ENCODE results near the gene KIF26B.

Gene KIF26B

GRCh38 chr1:245172026-245172425, 17.2 kb downstream of the KIF26B start:
- Histone ChIP-seq H4K20me1 (ENCODE audit: insufficient read depth, low read length) (no peaks in the 10 kb centered on the region), H3K36me3 (ENCODE audit: insufficient read depth, low read length) (no peaks in the 10 kb centered on the region), H3K9ac (ENCODE audit: low read depth, low read length) (no peak overlapping the region), H3K79me2 (ENCODE audit: insufficient read depth, low read length) (no peaks in the 10 kb centered on the region), H3K4me1 (ENCODE audit: insufficient read depth, low read length) (0 out of 2 replicates have a peak, but pooled peaks cover 7% of the 10 kb centered on the region), H3K27ac (ENCODE audit: low read length) (no peak overlapping the region), H3K9me3 (ENCODE audit: insufficient read depth, low read length, severe bottlenecking) (no peaks in the 10 kb centered on the region), H2AFZ (ENCODE audit: low read depth, low read length) (no peak overlapping the region), H3K4me3 (ENCODE audit: low read depth in 1 of 2, low read length in 2 of 2) (no peak overlapping the region), H3K4me2 (ENCODE audit: insufficient read depth, low read length) (no peak overlapping the region), H3K27me3 (ENCODE audit: insufficient read depth, low read length, poor library complexity) (peaks cover 3% of the 10 kb centered on the region)
- no peak for DNase-seq
- ATAC-seq (ENCODE audit: insufficient read depth, low read depth): no peak
- no peak for TF ChIP-seq EZH2 (IDR thresholded peaks at IDR 0.05; ENCODE audit: borderline replicate concordance, low read depth, low read length, severe bottlenecking)
- no peak for TF ChIP-seq CTCF (IDR thresholded peaks at IDR 0.05; ENCODE audit: borderline replicate concordance, extremely low read depth, low read length, poor library complexity, severe bottlenecking)

GRCh38 chr1:245172829-245173228, 18.0 kb downstream of the KIF26B start:
- ATAC-seq (ENCODE audit: insufficient read depth, low read depth): no peak
- TF ChIP-seq EZH2 (IDR thresholded peaks at IDR 0.05; ENCODE audit: borderline replicate concordance, low read depth, low read length, severe bottlenecking) (no peak), CTCF (IDR thresholded peaks at IDR 0.05; ENCODE audit: borderline replicate concordance, extremely low read depth, low read length, poor library complexity, severe bottlenecking) (no peak)

GRCh38 chr1:245173446-245174211, 18.8 kb downstream of the KIF26B start:
- TF ChIP-seq CTCF (IDR thresholded peaks at IDR 0.05; ENCODE audit: borderline replicate concordance, extremely low read depth, low read length, poor library complexity, severe bottlenecking): no peak
- no peak for TF ChIP-seq EZH2 (IDR thresholded peaks at IDR 0.05; ENCODE audit: borderline replicate concordance, low read depth, low read length, severe bottlenecking)
- no peaks in the 10 kb centered on the region for H3K27me3 ChIP-seq (ENCODE audit: insufficient read depth, low read length, poor library complexity)
- no peak overlapping the region for H3K27ac ChIP-seq (ENCODE audit: low read length)
- no peak for ATAC-seq (ENCODE audit: insufficient read depth, low read depth)
- no peaks in the 10 kb centered on the region for H3K9me3 ChIP-seq (ENCODE audit: insufficient read depth, low read length, severe bottlenecking)
- H4K20me1 ChIP-seq (ENCODE audit: insufficient read depth, low read length): no peaks in the 10 kb centered on the region
- H3K36me3 ChIP-seq (ENCODE audit: insufficient read depth, low read length): no peaks in the 10 kb centered on the region
- DNase-seq: no peak
- no peak overlapping the region for H3K4me2 ChIP-seq (ENCODE audit: insufficient read depth, low read length)
- H3K79me2 ChIP-seq (ENCODE audit: insufficient read depth, low read length): no peaks in the 10 kb centered on the region
- 0 out of 2 replicates have a peak, but pooled peaks cover 7% of the 10 kb centered on the region for H3K4me1 ChIP-seq (ENCODE audit: insufficient read depth, low read length)
- H3K9ac ChIP-seq (ENCODE audit: low read depth, low read length): no peak overlapping the region
- H3K4me3 ChIP-seq (ENCODE audit: low read depth in 1 of 2, low read length in 2 of 2): no peak overlapping the region
- no peak overlapping the region for H2AFZ ChIP-seq (ENCODE audit: low read depth, low read length)

More at GRCh38 chr1:245172829-245173228, 18.0 kb downstream of the KIF26B start:
- H3K27me3 ChIP-seq (ENCODE audit: insufficient read depth, low read length, poor library complexity): no peaks in the 10 kb centered on the region
- H3K27ac ChIP-seq (ENCODE audit: low read length): no peak overlapping the region
- no peak overlapping the region for H3K4me2 ChIP-seq (ENCODE audit: insufficient read depth, low read length)
- no peak overlapping the region for H3K9ac ChIP-seq (ENCODE audit: low read depth, low read length)
- H3K4me3 ChIP-seq (ENCODE audit: low read depth in 1 of 2, low read length in 2 of 2): no peak overlapping the region
- DNase-seq: no peak
- no peaks in the 10 kb centered on the region for H4K20me1 ChIP-seq (ENCODE audit: insufficient read depth, low read length)
- H3K36me3 ChIP-seq (ENCODE audit: insufficient read depth, low read length): no peaks in the 10 kb centered on the region
- H3K4me1 ChIP-seq (ENCODE audit: insufficient read depth, low read length): 0 out of 2 replicates have a peak, but pooled peaks cover 7% of the 10 kb centered on the region
- H3K79me2 ChIP-seq (ENCODE audit: insufficient read depth, low read length): no peaks in the 10 kb centered on the region
- H2AFZ ChIP-seq (ENCODE audit: low read depth, low read length): no peak overlapping the region
- H3K9me3 ChIP-seq (ENCODE audit: insufficient read depth, low read length, severe bottlenecking): no peaks in the 10 kb centered on the region

All from DND-41 (cell line).